SK-N-MC (cell line): Measurements from ENCODE around the gene AGXT2.
"Not testable (repeated sequence)": the region's sequence is repeated elsewhere in the genome, so short reads cannot be mapped to it uniquely, and the experiment has no call there.

Source experiments
- DNase-seq: peaks from one replicate; pipeline ENCODE4 v3.0.0-alpha.2; 2011; ENCODE audit warnings: low read depth, low spot score
- H3K27ac ChIP-seq: fragments of 200-600 bp; sonication (generic); 2 replicates; pipeline ENCODE4 v1.5.1; 2016; ENCODE audit warnings: mixed run types
- H3K36me3 ChIP-seq: fragments of 200-600 bp; sonication (generic); 2 replicates; pipeline ENCODE4 v1.6.1; 2017; ENCODE audit warnings: antibody characterized with exemption, low read length, mixed read lengths; ENCODE audit not compliant: insufficient read depth
- H3K4me3 ChIP-seq: fragments of 200-600 bp; sonication (generic); 2 replicates; pipeline ENCODE4 v1.5.1; 2016
- H3K9ac ChIP-seq: fragments of 200-600 bp; sonication (generic); 2 replicates; pipeline ENCODE4 v1.8.0; 2017; ENCODE audit warnings: mixed run types, mixed read lengths; ENCODE audit not compliant: insufficient read length
- H3K9me3 ChIP-seq: fragments of 200-600 bp; sonication (generic); 2 replicates; pipeline ENCODE4 v1.6.1; 2017; ENCODE audit warnings: low read depth, mild to moderate bottlenecking, antibody characterized with exemption, low read length, moderate library complexity, mixed read lengths
- EZH2 ChIP-seq: fragments of 200-600 bp; sonication (generic); IDR thresholded peaks from one replicate; pipeline ENCODE4 v1.6.1; 2017; ENCODE audit warnings: antibody characterized with exemption
- FOXP2 ChIP-seq: optimal IDR thresholded peaks from 2 replicates; pipeline ENCODE3; 2011; ENCODE audit warnings: mild to moderate bottlenecking, moderate library complexity; ENCODE audit not compliant: insufficient read depth; ENCODE audit errors: extremely low read length, control extremely low read depth
- POLR2AphosphoS5 ChIP-seq: IDR thresholded peaks from 2 replicates; pipeline ENCODE4 v1.6.1; 2012; ENCODE audit warnings: mild to moderate bottlenecking, low read depth, low read length, borderline replicate concordance

The AGXT2 gene

DNA sequence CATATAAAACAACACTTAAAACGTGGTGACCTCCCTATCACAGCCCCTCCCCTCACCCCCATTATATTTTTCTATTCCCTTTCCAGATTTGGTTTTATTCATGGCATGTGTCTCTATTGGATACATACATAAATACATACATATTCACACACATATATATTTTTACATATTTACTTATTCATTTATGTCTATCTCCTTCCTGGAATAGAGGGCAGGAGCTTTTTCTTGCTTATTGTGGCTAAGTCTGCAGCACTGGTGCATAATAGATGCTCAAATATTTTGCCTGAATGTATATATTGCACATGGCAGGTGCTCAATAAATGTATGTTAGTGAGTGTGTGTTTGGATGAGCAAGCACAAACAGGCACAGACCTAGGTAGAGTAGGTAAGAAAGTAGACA, 2.5 kb downstream of the AGXT2 start:
- Histone ChIP-seq H3K36me3 (no peaks in the 10 kb centered on the region), H3K9me3 (no peaks in the 10 kb centered on the region), H3K4me3 (no peak overlapping the region), H3K9ac (no peak overlapping the region), H3K27ac (no peak overlapping the region)
- TF ChIP-seq POLR2AphosphoS5 (no peak), FOXP2 (no peak), EZH2 (no peak)
- no peak for DNase-seq

DNA sequence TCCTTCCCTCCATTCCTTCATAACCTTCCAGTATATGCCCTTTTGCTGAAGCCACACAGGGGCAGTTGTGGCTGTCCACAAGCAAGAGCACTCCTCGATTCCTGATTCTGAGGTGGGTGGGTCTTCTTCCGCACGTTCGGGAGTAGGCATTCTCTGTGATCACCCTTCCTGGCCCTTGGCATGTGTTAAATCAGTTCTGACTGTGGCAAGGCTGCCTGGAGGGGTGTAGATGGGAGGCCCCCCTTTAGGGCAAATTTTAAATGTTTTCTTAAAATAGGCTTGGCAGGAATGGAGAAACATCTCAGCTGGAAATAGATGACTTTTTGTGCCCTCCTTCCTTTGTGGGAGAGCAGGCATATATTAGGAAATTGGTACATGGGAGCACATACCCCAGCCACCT, 3.1 kb downstream of the AGXT2 start:
- no peaks in the 10 kb centered on the region for H3K9me3 ChIP-seq
- no peak overlapping the region for H3K9ac ChIP-seq
- no peaks in the 10 kb centered on the region for H3K36me3 ChIP-seq
- DNase-seq: no peak
- TF ChIP-seq EZH2: no peak
- TF ChIP-seq POLR2AphosphoS5: no peak
- no peak for TF ChIP-seq FOXP2
- H3K4me3 ChIP-seq: no peak overlapping the region
- H3K27ac ChIP-seq: no peak overlapping the region

DNA sequence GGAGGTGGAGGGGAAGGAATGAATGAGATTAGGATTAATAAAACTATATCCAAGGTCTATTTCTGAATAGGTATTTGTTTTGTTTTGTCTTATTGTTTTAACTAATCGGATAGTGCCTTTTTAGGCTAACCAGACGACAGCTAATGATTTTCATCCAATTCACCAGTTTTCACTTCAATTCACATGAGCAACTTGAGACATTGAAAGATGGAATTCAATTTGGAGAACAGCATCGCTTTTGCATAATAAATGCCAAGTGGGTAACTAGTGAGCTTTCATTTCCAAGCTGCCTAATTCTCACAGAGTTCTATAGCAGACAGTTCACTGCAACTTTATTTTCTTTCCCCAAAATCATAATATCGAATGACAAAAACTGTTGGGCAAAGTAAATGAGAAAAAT, 5.0 kb downstream of the AGXT2 start:
- Histone ChIP-seq H3K9me3 (no peaks in the 10 kb centered on the region), H3K9ac (no peak overlapping the region), H3K4me3 (no peak overlapping the region), H3K27ac (no peak overlapping the region), H3K36me3 (no peaks in the 10 kb centered on the region)
- TF ChIP-seq EZH2 (no peak), FOXP2 (no peak), POLR2AphosphoS5 (no peak)
- no peak for DNase-seq

DNA sequence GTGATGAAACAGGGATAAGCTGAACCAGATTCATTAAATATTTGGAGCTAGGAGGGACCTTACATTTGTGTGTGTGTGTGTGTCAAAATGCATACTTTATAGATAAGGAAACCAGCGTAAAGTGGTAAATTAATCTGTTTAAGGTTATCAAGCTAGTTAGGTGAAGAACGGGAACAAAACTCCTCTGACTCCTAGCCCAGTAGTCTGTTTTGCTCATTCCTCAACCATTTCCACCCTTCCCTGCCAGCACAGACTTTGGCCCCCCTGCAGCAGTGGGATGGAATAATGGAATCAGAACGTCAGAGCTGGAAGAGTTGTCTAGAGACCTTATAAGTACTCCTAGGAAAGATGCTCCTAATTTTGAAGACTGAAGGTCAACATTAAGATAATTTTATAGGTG, 6.5 kb downstream of the AGXT2 start:
- no peak overlapping the region for H3K9ac ChIP-seq
- H3K27ac ChIP-seq: no peak overlapping the region
- no peak overlapping the region for H3K4me3 ChIP-seq
- no peaks in the 10 kb centered on the region for H3K36me3 ChIP-seq
- H3K9me3 ChIP-seq: no peaks in the 10 kb centered on the region
- TF ChIP-seq FOXP2: no peak
- TF ChIP-seq EZH2: no peak
- no peak for TF ChIP-seq POLR2AphosphoS5
- DNase-seq: no peak

DNA sequence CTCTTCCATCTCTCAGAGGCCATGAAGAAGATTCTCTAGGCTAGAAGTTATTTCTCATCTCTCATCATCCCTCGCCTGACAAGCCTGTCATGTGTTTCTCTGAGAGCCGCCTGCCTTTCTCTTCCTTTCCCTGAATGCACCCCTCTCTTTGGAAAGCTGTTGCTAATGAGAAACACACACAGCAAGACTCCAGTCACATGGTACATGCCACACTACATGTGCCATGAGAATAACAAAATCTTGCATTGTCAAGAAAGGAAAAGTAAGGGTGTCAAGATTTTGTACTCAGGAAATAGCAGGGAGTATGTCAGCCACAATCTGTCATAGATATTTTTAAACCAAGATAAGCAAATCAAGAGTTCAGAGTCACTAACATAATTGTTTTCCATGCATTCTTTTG, 8.9 kb downstream of the AGXT2 start:
- Histone ChIP-seq H3K4me3 (no peak overlapping the region), H3K9ac (no peak overlapping the region), H3K36me3 (no peaks in the 10 kb centered on the region), H3K9me3 (no peaks in the 10 kb centered on the region), H3K27ac (no peak overlapping the region)
- DNase-seq: no peak
- TF ChIP-seq FOXP2: no peak
- TF ChIP-seq EZH2: no peak
- TF ChIP-seq POLR2AphosphoS5: no peak

DNA sequence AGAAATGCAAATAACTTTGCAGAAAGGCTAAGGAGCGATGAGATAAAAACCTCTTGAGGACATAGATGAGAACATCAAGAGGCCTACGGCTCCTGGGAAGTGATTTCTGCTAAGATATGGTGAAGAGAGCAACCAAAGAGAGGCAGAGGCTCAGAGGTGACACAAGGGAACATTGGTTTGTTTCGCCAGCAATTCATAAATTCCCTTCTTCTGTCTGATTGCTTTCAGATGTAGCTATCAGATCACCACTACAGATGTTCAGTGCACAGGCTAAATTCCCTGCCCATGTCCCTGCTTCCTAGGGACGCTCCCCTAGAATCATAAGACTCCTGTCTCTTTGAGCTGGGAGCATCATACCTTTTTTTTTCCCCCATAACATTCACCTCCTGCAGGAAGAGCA, 11.2 kb downstream of the AGXT2 start:
- Histone ChIP-seq H3K9ac (no peak overlapping the region), H3K4me3 (no peak overlapping the region), H3K9me3 (no peaks in the 10 kb centered on the region), H3K27ac (no peak overlapping the region), H3K36me3 (no peaks in the 10 kb centered on the region)
- TF ChIP-seq POLR2AphosphoS5 (no peak), EZH2 (no peak), FOXP2 (no peak)
- no peak for DNase-seq

DNA sequence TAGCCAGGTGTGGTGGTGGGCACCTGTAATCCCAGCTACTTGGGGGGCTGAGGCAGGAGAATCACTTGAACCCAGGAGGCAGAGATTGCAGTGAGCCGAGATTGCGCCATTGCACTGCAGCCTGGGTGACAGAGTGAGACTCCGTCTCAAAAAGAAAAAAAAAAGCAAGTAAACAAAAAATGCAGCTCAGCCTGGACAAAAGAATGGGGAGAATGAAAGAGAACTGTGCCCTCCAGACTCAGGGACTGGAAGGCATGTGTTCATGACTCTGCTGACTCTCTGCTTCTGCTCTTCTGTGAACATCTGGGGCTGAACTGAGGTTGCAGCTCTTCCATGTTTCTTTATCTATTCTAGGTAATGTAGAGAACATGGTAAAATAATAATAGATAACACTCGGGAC, 11.8 kb downstream of the AGXT2 start:
- DNase-seq, H3K9me3 ChIP-seq, H3K9ac ChIP-seq, H3K27ac ChIP-seq, H3K4me3 ChIP-seq, H3K36me3 ChIP-seq: not testable (repeated sequence)

DNA sequence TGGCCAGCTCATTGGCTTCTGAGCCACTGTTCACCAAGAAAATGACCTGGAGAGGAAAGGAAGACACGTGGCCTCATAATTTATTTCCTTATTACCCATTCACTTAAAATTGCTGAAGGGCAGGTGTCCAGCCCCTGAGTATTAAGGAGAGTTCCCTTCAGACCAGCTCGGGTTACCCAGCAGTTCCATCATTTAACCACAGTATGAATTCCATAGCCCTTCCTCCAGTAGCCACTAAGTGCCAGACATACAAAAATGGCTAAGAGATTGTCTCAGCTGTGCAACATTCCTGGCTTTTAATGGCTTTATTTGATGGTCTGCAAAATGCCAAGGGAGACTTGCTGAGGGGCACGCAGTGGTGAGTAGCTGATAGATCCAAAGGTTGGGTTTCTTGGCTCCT, 12.5 kb downstream of the AGXT2 start:
- no peak for DNase-seq
- H3K27ac ChIP-seq: no peak overlapping the region
- TF ChIP-seq EZH2 (no peak), POLR2AphosphoS5 (no peak), FOXP2 (no peak)
- H3K36me3 ChIP-seq: no peaks in the 10 kb centered on the region
- no peaks in the 10 kb centered on the region for H3K9me3 ChIP-seq
- H3K4me3 ChIP-seq: no peak overlapping the region
- H3K9ac ChIP-seq: no peak overlapping the region

DNA sequence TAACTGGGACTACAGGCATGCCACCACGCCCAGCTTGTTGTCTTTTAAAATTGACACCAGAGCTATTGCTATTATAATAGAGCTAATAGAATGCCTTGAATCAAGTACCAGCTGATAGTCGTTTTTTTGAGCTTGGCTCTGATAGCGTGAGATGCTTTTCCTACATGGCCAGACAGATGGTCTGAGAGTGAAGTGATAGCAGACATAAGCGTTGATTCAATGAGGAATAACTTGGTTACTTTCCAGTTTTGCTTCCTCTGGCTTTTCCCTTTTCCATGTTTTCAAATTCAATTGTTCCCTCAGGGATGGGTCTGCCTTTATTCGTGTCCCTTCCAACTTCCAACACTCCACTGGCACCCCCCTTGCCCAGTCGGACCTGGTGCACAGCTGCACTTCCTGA, 15.4 kb downstream of the AGXT2 start:
- no peak for TF ChIP-seq POLR2AphosphoS5
- TF ChIP-seq EZH2: no peak
- TF ChIP-seq FOXP2: no peak
- H3K9me3 ChIP-seq: no peaks in the 10 kb centered on the region
- no peaks in the 10 kb centered on the region for H3K36me3 ChIP-seq
- H3K27ac ChIP-seq: no peak overlapping the region
- H3K4me3 ChIP-seq: no peak overlapping the region
- no peak overlapping the region for H3K9ac ChIP-seq
- DNase-seq: no peak

DNA sequence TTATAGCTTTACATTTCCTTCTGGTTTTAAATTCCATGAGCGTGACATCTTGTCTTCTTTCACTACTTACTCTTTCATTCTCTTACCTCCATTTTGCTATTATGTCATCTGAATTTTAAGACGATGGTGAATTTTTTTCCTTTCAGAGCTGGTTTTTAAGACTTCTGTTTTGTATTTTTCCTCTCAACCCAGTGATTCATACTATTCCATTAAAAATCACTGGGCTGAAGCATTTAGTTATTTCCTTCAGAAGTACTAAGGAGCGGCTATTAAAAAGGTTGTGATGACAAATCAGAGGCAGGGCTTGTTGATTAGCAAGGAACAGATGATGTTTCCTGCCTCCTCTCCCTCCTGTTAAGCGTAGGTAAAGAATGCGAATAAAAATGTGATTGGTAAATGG, 16.5 kb downstream of the AGXT2 start:
- Histone ChIP-seq H3K9me3 (no peaks in the 10 kb centered on the region), H3K27ac (no peak overlapping the region), H3K4me3 (no peak overlapping the region), H3K36me3 (no peaks in the 10 kb centered on the region), H3K9ac (no peak overlapping the region)
- DNase-seq: no peak
- no peak for TF ChIP-seq FOXP2
- no peak for TF ChIP-seq POLR2AphosphoS5
- no peak for TF ChIP-seq EZH2
